Breast epithelium (tissue), 3 donors: ENCODE results near the gene RBM33.

ENCODE experiments used
- POLR2A ChIP-seq: fragments of 450-650 bp; IDR thresholded peaks from one replicate; pipeline ENCODE4 v1.6.1; 2016; ENCODE audit warnings: antibody characterized with exemption, mild to moderate bottlenecking, moderate library complexity
- POLR2AphosphoS5 ChIP-seq, 3 donors: sonication (generic); formaldehyde crosslinking; IDR thresholded peaks; one replicate each; pipeline ENCODE4 v1.6.1; 2017; ENCODE audit warnings: antibody characterized with exemption in 3 of 3
- TF ChIP-seq, protein P1 (sequence below), 3 donors: fragments of 450-650 bp; IDR thresholded peaks; one replicate each; pipeline ENCODE4 v1.5.1; 2016 to 2017; ENCODE audit warnings: antibody characterized with exemption in 3 of 3, mild to moderate bottlenecking in 3 of 3, moderate library complexity in 3 of 3

DNA sequence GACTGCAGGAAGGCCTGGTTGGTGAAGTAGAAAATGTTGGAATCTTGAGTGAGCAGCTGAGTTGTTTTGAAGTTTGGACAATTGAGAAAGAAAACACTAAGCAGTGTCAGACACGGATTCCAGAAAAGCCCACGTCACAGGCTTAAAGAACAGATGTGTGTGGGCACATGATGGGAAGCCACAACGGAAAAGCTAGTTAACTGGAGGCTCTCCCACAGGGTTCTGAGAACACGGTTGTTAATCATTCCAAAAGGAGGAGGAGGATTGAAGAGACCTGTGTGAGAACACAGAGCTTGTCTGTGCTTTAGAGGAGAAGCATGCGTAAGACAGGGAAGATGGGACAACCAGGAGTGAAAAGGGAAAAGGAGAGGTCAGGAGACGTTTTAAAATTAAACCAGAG lies 125.2 kb downstream of the RBM33 start:
- TF ChIP-seq, protein P1, sequence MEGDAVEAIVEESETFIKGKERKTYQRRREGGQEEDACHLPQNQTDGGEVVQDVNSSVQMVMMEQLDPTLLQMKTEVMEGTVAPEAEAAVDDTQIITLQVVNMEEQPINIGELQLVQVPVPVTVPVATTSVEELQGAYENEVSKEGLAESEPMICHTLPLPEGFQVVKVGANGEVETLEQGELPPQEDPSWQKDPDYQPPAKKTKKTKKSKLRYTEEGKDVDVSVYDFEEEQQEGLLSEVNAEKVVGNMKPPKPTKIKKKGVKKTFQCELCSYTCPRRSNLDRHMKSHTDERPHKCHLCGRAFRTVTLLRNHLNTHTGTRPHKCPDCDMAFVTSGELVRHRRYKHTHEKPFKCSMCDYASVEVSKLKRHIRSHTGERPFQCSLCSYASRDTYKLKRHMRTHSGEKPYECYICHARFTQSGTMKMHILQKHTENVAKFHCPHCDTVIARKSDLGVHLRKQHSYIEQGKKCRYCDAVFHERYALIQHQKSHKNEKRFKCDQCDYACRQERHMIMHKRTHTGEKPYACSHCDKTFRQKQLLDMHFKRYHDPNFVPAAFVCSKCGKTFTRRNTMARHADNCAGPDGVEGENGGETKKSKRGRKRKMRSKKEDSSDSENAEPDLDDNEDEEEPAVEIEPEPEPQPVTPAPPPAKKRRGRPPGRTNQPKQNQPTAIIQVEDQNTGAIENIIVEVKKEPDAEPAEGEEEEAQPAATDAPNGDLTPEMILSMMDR (IDR thresholded peaks at IDR 0.05) = no peak
- TF ChIP-seq POLR2A = no peak
- no peak for TF ChIP-seq POLR2AphosphoS5 (IDR thresholded peaks at IDR 0.05)
